PC-9 (cell line): ENCODE measurements around the gene PARG. TPM values are rescaled to one million over a fixed set of nuclear protein-coding genes. Genes with fewer than 3 reads are reported as not detected.

Experiments
- BruUV-seq: library from RNA; stranded (reverse); fragments of 400-500 nt; replicated peaks from 2 replicates; lab custom pipeline; 2021; lab: Mats Ljungman, UMichigan
- CTCF ChIA-PET: fragments of 300-600 bp; sonication (Branson Sonifier 250); formaldehyde crosslinking; loops from one replicate; lab custom pipeline; 2022; ENCODE audit warnings: antibody characterized with exemption; lab: Charles Lee
- POLR2A ChIA-PET: fragments of 300-600 bp; sonication (Branson Sonifier 250); formaldehyde crosslinking; loops from one replicate; lab custom pipeline; 2022; ENCODE audit warnings: antibody characterized with exemption; ENCODE audit not compliant: unreplicated experiment; lab: Charles Lee
- DNase-seq, 2 experiments: peaks; one replicate each; pipeline versions ENCODE4 v3.0.0 to v3.0.0-alpha.2; 2015 to 2022; ENCODE audit warnings: mixed read lengths in 1 of 2
- H2AFZ ChIP-seq: fragments of 200-600 bp; sonication (generic); 2 replicates; pipeline ENCODE4 v1.8.1; 2017; ENCODE audit warnings: antibody characterized with exemption
- H3F3A ChIP-seq: fragments of 200-600 bp; sonication (generic); 2 replicates; pipeline ENCODE4 v1.8.1; 2017; ENCODE audit warnings: antibody characterized with exemption, mild to moderate bottlenecking, low read depth; ENCODE audit not compliant: insufficient read depth
- H3K27ac ChIP-seq: fragments of 200-600 bp; sonication (generic); 2 replicates; pipeline ENCODE4 v1.6.1; 2016; ENCODE audit warnings: mixed run types
- H3K27me3 ChIP-seq: fragments of 200-600 bp; sonication (generic); 2 replicates; pipeline ENCODE4 v1.6.1; 2016; ENCODE audit warnings: low read depth, mixed run types; ENCODE audit not compliant: insufficient read depth
- H3K36me3 ChIP-seq: fragments of 200-600 bp; sonication (generic); 2 replicates; pipeline ENCODE4 v1.6.1; 2016; ENCODE audit warnings: low read depth, mixed run types
- H3K4me1 ChIP-seq: fragments of 200-600 bp; sonication (generic); replicated peaks from 2 replicates; pipeline ENCODE4 v1.6.1; 2016; ENCODE audit warnings: mixed run types; ENCODE audit not compliant: insufficient read depth
- H3K4me2 ChIP-seq: fragments of 200-600 bp; sonication (generic); 2 replicates; pipeline ENCODE4 v1.6.1; 2017; ENCODE audit warnings: mixed run types
- H3K4me3 ChIP-seq: fragments of 200-600 bp; sonication (generic); 2 replicates; pipeline ENCODE4 v1.6.1; 2016; ENCODE audit warnings: mixed run types
- H3K79me2 ChIP-seq: fragments of 200-600 bp; sonication (generic); 2 replicates; pipeline ENCODE4 v1.6.1; 2017; ENCODE audit warnings: low read depth, mixed run types
- H3K9me2 ChIP-seq: fragments of 200-600 bp; sonication (generic); 2 replicates; pipeline ENCODE4 v1.8.1; 2017; ENCODE audit warnings: mild to moderate bottlenecking; ENCODE audit not compliant: insufficient read depth
- H3K9me3 ChIP-seq: fragments of 200-600 bp; sonication (generic); 2 replicates; pipeline ENCODE4 v1.8.1; 2016; ENCODE audit warnings: low read depth; ENCODE audit not compliant: insufficient read depth
- H4K20me1 ChIP-seq: fragments of 200-600 bp; sonication (generic); 2 replicates; pipeline ENCODE4 v1.8.1; 2017; ENCODE audit not compliant: insufficient read depth
- EZH2 ChIP-seq: fragments of 200-600 bp; sonication (generic); IDR thresholded peaks from 2 replicates; pipeline ENCODE4 v1.8.0; 2017; ENCODE audit warnings: antibody characterized with exemption, low read depth
- intact Hi-C: fragments of 100-400 bp; cut with micrococcal nuclease; formaldehyde crosslinking; loops from one replicate; pipeline ENCODE4 v1.10.0; 2022; ENCODE audit not compliant: unreplicated experiment
- total RNA-seq: library from RNA; stranded (reverse); gene quantifications from 2 replicates; pipeline ENCODE4 v1.2.3, GENCODE V29; 2021
- TF ChIP-seq, protein P1 (sequence below): fragments of 200-600 bp; sonication (generic); conservative IDR thresholded peaks from 2 replicates; pipeline ENCODE4 v1.6.1; 2017; ENCODE audit warnings: mixed run types, antibody characterized with exemption, mild to moderate bottlenecking, moderate library complexity

The PARG gene
- total RNA-seq, 1 experiment from 2014 or later: 38.8 TPM

DNA sequence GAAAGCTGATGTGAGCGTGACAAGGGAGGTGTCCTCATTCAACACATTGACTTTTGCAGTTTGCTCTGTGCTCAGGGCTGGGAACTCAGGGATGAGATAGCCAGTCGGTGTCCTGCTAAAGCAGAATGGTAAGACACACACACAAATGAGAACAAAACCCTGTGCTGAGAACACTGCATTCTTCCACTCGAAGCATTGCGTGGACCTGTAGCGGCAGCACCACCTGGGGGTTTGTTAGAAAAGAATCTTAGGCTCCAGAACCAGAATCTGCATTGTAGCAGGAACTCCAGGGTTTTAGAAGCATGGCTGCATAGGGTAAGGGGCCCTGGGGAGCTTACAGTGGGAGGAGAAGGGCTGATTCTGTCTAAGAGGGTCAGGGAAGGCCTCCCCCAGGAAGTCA is 158.2 kb downstream of the PARG start:
- Histone ChIP-seq H3K4me2 (no peak overlapping the region), H4K20me1 (no peaks in the 10 kb centered on the region), H3F3A (no peaks in the 10 kb centered on the region), H3K79me2 (no peaks in the 10 kb centered on the region), H3K27me3 (peaks cover 30% of the 10 kb centered on the region; the same call in 1 of the 2 replicates), H3K4me3 (no peak overlapping the region), H2AFZ (no peak overlapping the region), H3K4me1 (no peaks in the 10 kb centered on the region), H3K9me3 (no peaks in the 10 kb centered on the region), H3K9me2 (no peaks in the 10 kb centered on the region), H3K36me3 (no peaks in the 10 kb centered on the region), H3K27ac (no peak overlapping the region)
- no TSS peak for BruUV-seq
- POLR2A ChIA-PET: no interaction called here
- CTCF ChIA-PET: no interaction called here
- no peak for DNase-seq
- TF ChIP-seq EZH2: no peak
- TF ChIP-seq, protein P1, sequence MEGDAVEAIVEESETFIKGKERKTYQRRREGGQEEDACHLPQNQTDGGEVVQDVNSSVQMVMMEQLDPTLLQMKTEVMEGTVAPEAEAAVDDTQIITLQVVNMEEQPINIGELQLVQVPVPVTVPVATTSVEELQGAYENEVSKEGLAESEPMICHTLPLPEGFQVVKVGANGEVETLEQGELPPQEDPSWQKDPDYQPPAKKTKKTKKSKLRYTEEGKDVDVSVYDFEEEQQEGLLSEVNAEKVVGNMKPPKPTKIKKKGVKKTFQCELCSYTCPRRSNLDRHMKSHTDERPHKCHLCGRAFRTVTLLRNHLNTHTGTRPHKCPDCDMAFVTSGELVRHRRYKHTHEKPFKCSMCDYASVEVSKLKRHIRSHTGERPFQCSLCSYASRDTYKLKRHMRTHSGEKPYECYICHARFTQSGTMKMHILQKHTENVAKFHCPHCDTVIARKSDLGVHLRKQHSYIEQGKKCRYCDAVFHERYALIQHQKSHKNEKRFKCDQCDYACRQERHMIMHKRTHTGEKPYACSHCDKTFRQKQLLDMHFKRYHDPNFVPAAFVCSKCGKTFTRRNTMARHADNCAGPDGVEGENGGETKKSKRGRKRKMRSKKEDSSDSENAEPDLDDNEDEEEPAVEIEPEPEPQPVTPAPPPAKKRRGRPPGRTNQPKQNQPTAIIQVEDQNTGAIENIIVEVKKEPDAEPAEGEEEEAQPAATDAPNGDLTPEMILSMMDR: no peak
- intact Hi-C loops: no loop called here

GRCh38 chr10:49781247-49781646 is 160.6 kb downstream of the PARG start:
- CTCF ChIA-PET: no interaction called here
- no peak for DNase-seq
- H3K4me1 ChIP-seq: no peaks in the 10 kb centered on the region
- POLR2A ChIA-PET: no interaction called here
- H3K4me3 ChIP-seq: no peak overlapping the region
- H3K79me2 ChIP-seq: no peaks in the 10 kb centered on the region
- TF ChIP-seq, protein P1: no peak
- TF ChIP-seq EZH2: no peak
- H3K4me2 ChIP-seq: no peak overlapping the region
- H3K27me3 ChIP-seq: peaks cover 45% of the 10 kb centered on the region
- no peak overlapping the region for H2AFZ ChIP-seq
- no peaks in the 10 kb centered on the region for H4K20me1 ChIP-seq
- no peaks in the 10 kb centered on the region for H3K36me3 ChIP-seq
- intact Hi-C loops: no loop called here
- peaks cover 4% of the 10 kb centered on the region; the same call in 1 of the 2 replicates for H3K9me2 ChIP-seq
- peaks cover 4% of the 10 kb centered on the region; the same call in 1 of the 2 replicates for H3K9me3 ChIP-seq
- H3K27ac ChIP-seq: no peak overlapping the region
- H3F3A ChIP-seq: no peaks in the 10 kb centered on the region
- no TSS peak for BruUV-seq

GRCh38 chr10:49778197-49778596 is 163.6 kb downstream of the PARG start:
- Histone ChIP-seq H3K4me2 (no peak overlapping the region), H3K36me3 (no peaks in the 10 kb centered on the region), H3K4me1 (no peaks in the 10 kb centered on the region), H3K79me2 (no peaks in the 10 kb centered on the region), H4K20me1 (no peaks in the 10 kb centered on the region), H3K27ac (no peak overlapping the region), H3K4me3 (no peak overlapping the region), H3K9me3 (peaks cover 4% of the 10 kb centered on the region; the same call in 1 of the 2 replicates), H3K9me2 (peaks cover 4% of the 10 kb centered on the region; the same call in 1 of the 2 replicates), H3F3A (no peaks in the 10 kb centered on the region), H2AFZ (no peak overlapping the region), H3K27me3 (peaks cover 43% of the 10 kb centered on the region)
- intact Hi-C loops: no loop called here
- CTCF ChIA-PET: no interaction called here
- DNase-seq: no peak
- BruUV-seq: no TSS peak
- TF ChIP-seq, protein P1: no peak
- no peak for TF ChIP-seq EZH2
- POLR2A ChIA-PET: no interaction called here
